HFFc6 (cell line): Measurements from ENCODE around the gene DVL2. TPM values are rescaled to one million over a fixed set of nuclear protein-coding genes. Genes with fewer than 3 reads are reported as not detected.

ENCODE experiments used
- DNase-seq: peaks from one replicate; pipeline ENCODE4 v3.0.0-alpha.2; 2018
- H3K27ac Mint-ChIP-seq: 2 replicates; pipeline ENCODE4 v1.8.0; 2020; ENCODE audit warnings: mild to moderate bottlenecking, mixed read lengths
- H3K27me3 Mint-ChIP-seq: 2 replicates; pipeline ENCODE4 v1.8.0; 2021; ENCODE audit warnings: mild to moderate bottlenecking, moderate library complexity, mixed read lengths; ENCODE audit not compliant: insufficient read depth
- H3K36me3 Mint-ChIP-seq: 2 replicates; pipeline ENCODE4 v1.8.0; 2021; ENCODE audit warnings: low read depth, mixed read lengths
- H3K4me1 Mint-ChIP-seq: 2 replicates; pipeline ENCODE4 v1.8.0; 2020; ENCODE audit warnings: low read depth, mixed read lengths
- H3K4me3 Mint-ChIP-seq: 2 replicates; pipeline ENCODE4 v1.8.0; 2020; ENCODE audit warnings: mild to moderate bottlenecking, moderate library complexity, mixed read lengths
- H3K9me3 Mint-ChIP-seq: 2 replicates; pipeline ENCODE4 v1.8.0; 2020; ENCODE audit warnings: mild to moderate bottlenecking, mixed read lengths
- total RNA-seq, 6 experiments: library from RNA; stranded (reverse); fragmentation: NEBNext Ultra II Directional; extraction: Animal tissue kit (Norgen Biotek cat#: 25700); gene quantifications; 2 replicates in 1 of 6; 3 replicates in 5 of 6; pipeline ENCODE4 v1.2.3, GENCODE V29; 2021
- TF ChIP-seq, protein P1 (sequence below): fragments of 200-600 bp; sonication (generic); IDR thresholded peaks from 2 replicates; pipeline ENCODE4 v1.5.0; 2021; ENCODE audit warnings: antibody characterized with exemption, mild to moderate bottlenecking

Gene DVL2
- total RNA-seq, 6 experiments from 2014 or later = 24.9 to 29.1 (median 27.0) TPM

GRCh38 chr17:7191571-7192270 is 42.6 kb downstream of the DVL2 start:
- Mint-ChIP-seq H3K9me3 (no peaks in the 10 kb centered on the region), H3K4me3 (no peak overlapping the region), H3K27me3 (peaks cover 4% of the 10 kb centered on the region), H3K4me1 (no peaks in the 10 kb centered on the region), H3K36me3 (peaks cover 13% of the 10 kb centered on the region), H3K27ac (no peak overlapping the region)
- DNase-seq = no peak
- TF ChIP-seq, protein P1, sequence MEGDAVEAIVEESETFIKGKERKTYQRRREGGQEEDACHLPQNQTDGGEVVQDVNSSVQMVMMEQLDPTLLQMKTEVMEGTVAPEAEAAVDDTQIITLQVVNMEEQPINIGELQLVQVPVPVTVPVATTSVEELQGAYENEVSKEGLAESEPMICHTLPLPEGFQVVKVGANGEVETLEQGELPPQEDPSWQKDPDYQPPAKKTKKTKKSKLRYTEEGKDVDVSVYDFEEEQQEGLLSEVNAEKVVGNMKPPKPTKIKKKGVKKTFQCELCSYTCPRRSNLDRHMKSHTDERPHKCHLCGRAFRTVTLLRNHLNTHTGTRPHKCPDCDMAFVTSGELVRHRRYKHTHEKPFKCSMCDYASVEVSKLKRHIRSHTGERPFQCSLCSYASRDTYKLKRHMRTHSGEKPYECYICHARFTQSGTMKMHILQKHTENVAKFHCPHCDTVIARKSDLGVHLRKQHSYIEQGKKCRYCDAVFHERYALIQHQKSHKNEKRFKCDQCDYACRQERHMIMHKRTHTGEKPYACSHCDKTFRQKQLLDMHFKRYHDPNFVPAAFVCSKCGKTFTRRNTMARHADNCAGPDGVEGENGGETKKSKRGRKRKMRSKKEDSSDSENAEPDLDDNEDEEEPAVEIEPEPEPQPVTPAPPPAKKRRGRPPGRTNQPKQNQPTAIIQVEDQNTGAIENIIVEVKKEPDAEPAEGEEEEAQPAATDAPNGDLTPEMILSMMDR = no peak

GRCh38 chr17:7191069-7191468 is 43.2 kb downstream of the DVL2 start:
- Mint-ChIP-seq H3K27ac (no peak overlapping the region), H3K4me1 (no peaks in the 10 kb centered on the region), H3K36me3 (peaks cover 18% of the 10 kb centered on the region), H3K27me3 (peaks cover 4% of the 10 kb centered on the region), H3K4me3 (no peak overlapping the region), H3K9me3 (no peaks in the 10 kb centered on the region)
- TF ChIP-seq, protein P1 = no peak
- no peak for DNase-seq

GRCh38 chr17:7190276-7190917 is 43.9 kb downstream of the DVL2 start:
- H3K27me3 Mint-ChIP-seq = peaks cover 4% of the 10 kb centered on the region
- peaks cover 17% of the 10 kb centered on the region for H3K36me3 Mint-ChIP-seq
- H3K4me3 Mint-ChIP-seq = no peak overlapping the region
- H3K27ac Mint-ChIP-seq = no peak overlapping the region
- TF ChIP-seq, protein P1 = no peak
- H3K9me3 Mint-ChIP-seq = no peaks in the 10 kb centered on the region
- no peaks in the 10 kb centered on the region for H3K4me1 Mint-ChIP-seq
- DNase-seq = no peak

- Mint-ChIP-seq H3K27me3 (peaks cover 2% of the 10 kb centered on the region), H3K27ac (peak overlapping the region; percentile 1; the same call in 1 of the 2 replicates)
Measured at GRCh38 chr17:7186241-7186640, 48.1 kb downstream of the DVL2 start.

DNA sequence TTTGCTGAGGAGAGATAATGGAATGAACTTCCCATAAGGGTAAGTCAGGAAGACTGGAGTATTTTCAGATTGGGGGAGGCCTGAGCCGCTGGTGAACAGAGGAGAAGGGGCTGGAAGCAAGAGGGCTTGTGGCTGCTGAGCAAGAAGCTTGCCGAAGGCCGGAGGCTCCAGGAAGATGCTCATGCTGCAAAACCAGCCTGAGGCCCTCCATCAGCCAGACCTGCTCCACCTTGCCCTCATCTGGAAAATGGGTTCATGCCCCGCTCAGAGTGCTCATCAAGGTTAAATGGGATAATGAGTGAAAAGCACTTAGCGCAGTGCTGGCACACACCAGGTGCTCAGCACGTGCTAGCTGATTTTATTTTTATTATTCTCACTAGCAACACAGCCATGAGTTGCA is 49.7 kb downstream of the DVL2 start:
- peaks cover 7% of the 10 kb centered on the region; the same call in 1 of the 2 replicates for H3K36me3 Mint-ChIP-seq
- peaks cover 3% of the 10 kb centered on the region for H3K27me3 Mint-ChIP-seq
- peaks cover 6% of the 10 kb centered on the region; the same call in 1 of the 2 replicates for H3K4me1 Mint-ChIP-seq
- no peak for DNase-seq
- TF ChIP-seq, protein P1 = no peak
- no peaks in the 10 kb centered on the region for H3K9me3 Mint-ChIP-seq
- H3K4me3 Mint-ChIP-seq = no peak overlapping the region
- H3K27ac Mint-ChIP-seq = no peak overlapping the region

More at GRCh38 chr17:7186241-7186640, 48.1 kb downstream of the DVL2 start:
- Mint-ChIP-seq H3K9me3 (no peaks in the 10 kb centered on the region), H3K36me3 (peaks cover 7% of the 10 kb centered on the region; the same call in 1 of the 2 replicates), H3K4me1 (peaks cover 6% of the 10 kb centered on the region; the same call in 1 of the 2 replicates), H3K4me3 (no peak overlapping the region)
- TF ChIP-seq, protein P1 = peak; percentile 50
- DNase-seq = no peak
